Ovary (tissue), 9 donors: Measurements from ENCODE around the gene RHBDF2. TPM values are rescaled to one million over a fixed set of nuclear protein-coding genes. Genes with fewer than 3 reads are reported as not detected.

Source experiments
- DNase-seq, 5 donors: peaks; one replicate each; pipeline ENCODE4 v3.0.0-alpha.2; 2019 to 2020
- H3K27ac ChIP-seq, 2 donors: fragments of 200-600 bp; one replicate each; pipeline versions ENCODE4 v1.5.1 to v1.8.0; 2019 to 2022
- H3K27me3 ChIP-seq: fragments of 200-600 bp; one replicate; pipeline ENCODE4 v1.8.0; 2022
- H3K36me3 ChIP-seq: fragments of 200-600 bp; sonication (generic); one replicate; pipeline ENCODE4 v1.5.1; 2019
- H3K4me1 ChIP-seq: one replicate; pipeline ENCODE4 v1.8.1; 2013; ENCODE audit warnings: mild to moderate bottlenecking, moderate library complexity; ENCODE audit not compliant: insufficient read depth
- H3K4me3 ChIP-seq: fragments of 200-600 bp; sonication (generic); one replicate; pipeline ENCODE4 v1.5.1; 2017
- H3K9me3 ChIP-seq, 2 donors: fragments of 200-600 bp in 1 of 2; sonication (generic) in 1 of 2; one replicate each; pipeline versions ENCODE4 v1.5.1 to v1.8.1; 2013 to 2019; ENCODE audit warnings: mild to moderate bottlenecking in 1 of 2, moderate library complexity in 1 of 2
- EP300 ChIP-seq: sonication (generic); formaldehyde crosslinking; IDR thresholded peaks from one replicate; pipeline ENCODE4 v1.6.1; 2017; ENCODE audit warnings: antibody characterized with exemption
- POLR2A ChIP-seq: fragments of 450-650 bp; IDR thresholded peaks from one replicate; pipeline ENCODE4 v1.6.1; 2017; ENCODE audit warnings: antibody characterized with exemption, mild to moderate bottlenecking, moderate library complexity
- WGBS, 3 donors: extraction: QIAGEN DNeasy Blood & Tissue Kit in 1 of 3; methylation state at CpG; one replicate each; pipeline versions ENCODE4 v1.1.5 to v1.1.7; 2013 to 2017; 5-methylcytosine and 5-hydroxymethylcytosine counted together
- intact Hi-C, 4 donors: fragments of 100-400 bp; cut with DNase I; formaldehyde crosslinking; loops; one replicate each; pipeline versions ENCODE4 v1.11.0 to v1.15.1; 2022 to 2023
- polyA plus RNA-seq, 2 donors: library from polyadenylated mRNA; stranded (reverse); fragments of 200-250 nt in 1 of 2; fragments of 350-450 nt in 1 of 2; fragmentation: Illumina TruSeq in 1 of 2; extraction: RNeasy Lipid Tissue Mini Kit (QIAGEN cat#74804) in 1 of 2; gene quantifications; one replicate each; pipeline ENCODE4 v1.2.3, GENCODE V29; 2013 to 2014
- total RNA-seq, 7 donors: library from RNA; depleted of rRNA in 2 of 7; stranded (reverse); fragments of >200 nt in 2 of 7; fragmentation: NEBNext Ultra II Directional in 3 of 7; extraction: Animal tissue kit (Norgen Biotek cat#: 25700) in 3 of 7; gene quantifications; one replicate each; pipeline versions ENCODE4 v1.1.0 to v1.2.4, GENCODE V29; 2016 to 2023
- TF ChIP-seq, protein P1 (sequence below), 3 donors: fragments of 450-650 bp in 2 of 3; fragments of 200-600 bp in 1 of 3; IDR thresholded peaks; one replicate each; pipeline versions ENCODE4 v1.5.1 to v1.8.0; 2016 to 2022; ENCODE audit warnings: antibody characterized with exemption in 3 of 3, mild to moderate bottlenecking in 1 of 3
- donor health status: DM: no; HTN: no; CAD: no; lungs with moderate emphysema.
- donor health status: DM: no; HTN: no; CAD: no.
- donor health status: Bipolar disorder and iron deficiency.
- donor health status: DM: yes; HTN: yes; CAD: no.
- donor health status: DM: no; HTN: no; CAD: no.
- donor health status: DM: yes; HTN: yes; CAD: no.

Gene RHBDF2
- total and polyA plus RNA-seq, 9 donors, result 3.3 to 39.9 (median 19.5) TPM

DNA sequence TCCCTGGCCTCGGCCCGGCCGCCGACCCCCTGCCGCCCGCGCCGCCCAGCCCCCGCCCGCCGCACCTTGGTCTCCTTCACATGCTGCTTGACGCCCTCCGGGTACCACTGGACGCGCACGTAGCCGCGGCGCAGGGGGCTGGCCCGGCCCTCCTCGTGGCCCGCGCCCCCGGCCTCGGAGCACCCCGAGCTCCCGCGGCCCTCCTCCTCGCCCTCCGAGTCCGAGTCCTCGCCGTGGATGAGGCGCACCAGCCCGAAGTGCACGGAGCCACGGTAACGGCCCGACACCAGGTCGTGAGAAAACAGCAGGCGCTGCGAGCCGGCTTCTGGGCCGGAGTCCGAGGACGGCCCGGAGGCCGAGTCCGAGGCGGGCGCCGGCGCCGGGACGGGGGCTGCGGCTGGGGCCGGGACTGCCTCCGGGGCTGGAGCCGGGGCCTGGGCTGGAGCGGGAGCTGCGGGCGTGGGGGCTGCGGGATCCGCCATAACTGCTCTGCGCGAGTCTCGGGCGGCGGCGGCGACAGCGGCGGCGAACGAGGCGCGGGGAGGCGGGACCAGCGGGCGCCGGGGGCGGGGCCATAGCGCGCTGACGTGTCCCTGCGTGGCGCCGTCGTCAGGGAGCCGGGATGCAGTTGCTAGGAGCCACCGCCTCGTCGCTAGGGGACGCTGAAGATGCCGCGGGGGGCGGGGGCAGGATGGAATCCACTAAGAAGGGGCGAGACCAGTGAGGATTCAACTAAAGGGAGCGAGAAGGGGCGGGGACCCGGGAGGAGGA is 48.4 kb downstream of the RHBDF2 start, which contains the start of gene UBE2O:
TSS of gene UBE2O (minus strand) at position 493 of the 771 bp plus-strand sequence. CDS start at position 482, 11 bp downstream.
- peak within 1 kb of the TSS; percentile 40 to 56 for H3K27ac ChIP-seq
- peak; percentile 75 to 93 (median 85) for DNase-seq
- H3K9me3 ChIP-seq, result no peaks in the 10 kb centered on the region
- H3K36me3 ChIP-seq, result no peaks in the 10 kb centered on the region
- TF ChIP-seq EP300 (no peak), POLR2A (peak; percentile 25)
- TF ChIP-seq, protein P1, sequence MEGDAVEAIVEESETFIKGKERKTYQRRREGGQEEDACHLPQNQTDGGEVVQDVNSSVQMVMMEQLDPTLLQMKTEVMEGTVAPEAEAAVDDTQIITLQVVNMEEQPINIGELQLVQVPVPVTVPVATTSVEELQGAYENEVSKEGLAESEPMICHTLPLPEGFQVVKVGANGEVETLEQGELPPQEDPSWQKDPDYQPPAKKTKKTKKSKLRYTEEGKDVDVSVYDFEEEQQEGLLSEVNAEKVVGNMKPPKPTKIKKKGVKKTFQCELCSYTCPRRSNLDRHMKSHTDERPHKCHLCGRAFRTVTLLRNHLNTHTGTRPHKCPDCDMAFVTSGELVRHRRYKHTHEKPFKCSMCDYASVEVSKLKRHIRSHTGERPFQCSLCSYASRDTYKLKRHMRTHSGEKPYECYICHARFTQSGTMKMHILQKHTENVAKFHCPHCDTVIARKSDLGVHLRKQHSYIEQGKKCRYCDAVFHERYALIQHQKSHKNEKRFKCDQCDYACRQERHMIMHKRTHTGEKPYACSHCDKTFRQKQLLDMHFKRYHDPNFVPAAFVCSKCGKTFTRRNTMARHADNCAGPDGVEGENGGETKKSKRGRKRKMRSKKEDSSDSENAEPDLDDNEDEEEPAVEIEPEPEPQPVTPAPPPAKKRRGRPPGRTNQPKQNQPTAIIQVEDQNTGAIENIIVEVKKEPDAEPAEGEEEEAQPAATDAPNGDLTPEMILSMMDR (IDR thresholded peaks at IDR 0.05), result peak in 2 of 3 donors; percentile 52 to 58
- peak within 1 kb of the TSS; percentile 65 for H3K4me3 ChIP-seq
- no peaks in the 10 kb centered on the region for H3K27me3 ChIP-seq
- 1% methylated on average over 56 to 101 of the region's 101 CpGs for WGBS, 3 donors
- intact Hi-C loops, result loop anchor here in 1 of 4 donors (10.0 kb wide), 1 partner anchor 48 kb away; no protein-coding TSS in a partner anchor
- peaks cover 2% of the 10 kb centered on the region for H3K4me1 ChIP-seq

DNA sequence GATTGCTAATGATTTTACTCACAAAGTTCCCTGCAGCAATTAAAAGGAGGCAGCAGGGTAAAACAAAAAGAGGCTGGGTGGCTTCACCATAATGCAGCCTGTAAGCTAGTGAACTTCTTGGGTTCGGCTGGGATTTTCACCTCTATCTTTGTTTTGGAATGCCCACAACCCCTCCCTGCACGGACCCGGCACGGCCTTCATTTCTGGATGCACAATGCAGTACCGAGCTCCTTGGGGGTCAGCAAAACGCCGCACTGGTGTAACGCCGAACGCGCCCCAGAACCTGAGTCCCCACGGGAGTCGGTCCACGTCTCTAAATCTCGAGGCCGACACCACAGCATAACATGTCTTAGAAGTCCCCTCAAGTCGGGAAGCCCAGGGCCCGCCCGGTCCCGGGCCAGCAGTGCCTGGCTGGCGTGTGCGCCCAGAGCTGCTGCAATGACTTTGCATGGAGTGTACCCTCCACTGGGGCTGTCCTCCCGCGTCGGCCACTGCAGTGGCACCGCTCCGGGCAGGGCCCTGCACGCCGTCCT is 49.0 kb downstream of the RHBDF2 start:
- WGBS, 3 donors, result 0 to 2% (median 1%) methylated on average over 25 to 29 of the region's 29 CpGs
- DNase-seq, result no peak
- Histone ChIP-seq H3K4me3 (peak overlapping the region; percentile 65), H3K27ac (no peak overlapping the region), H3K27me3 (no peaks in the 10 kb centered on the region), H3K4me1 (peaks cover 4% of the 10 kb centered on the region), H3K9me3 (no peaks in the 10 kb centered on the region), H3K36me3 (no peaks in the 10 kb centered on the region)
- intact Hi-C loops, result loop anchor here in 1 of 4 donors (10.0 kb wide), 1 partner anchor 47 kb away; no protein-coding TSS in a partner anchor
- TF ChIP-seq EP300, result no peak
- TF ChIP-seq POLR2A, result no peak

DNA sequence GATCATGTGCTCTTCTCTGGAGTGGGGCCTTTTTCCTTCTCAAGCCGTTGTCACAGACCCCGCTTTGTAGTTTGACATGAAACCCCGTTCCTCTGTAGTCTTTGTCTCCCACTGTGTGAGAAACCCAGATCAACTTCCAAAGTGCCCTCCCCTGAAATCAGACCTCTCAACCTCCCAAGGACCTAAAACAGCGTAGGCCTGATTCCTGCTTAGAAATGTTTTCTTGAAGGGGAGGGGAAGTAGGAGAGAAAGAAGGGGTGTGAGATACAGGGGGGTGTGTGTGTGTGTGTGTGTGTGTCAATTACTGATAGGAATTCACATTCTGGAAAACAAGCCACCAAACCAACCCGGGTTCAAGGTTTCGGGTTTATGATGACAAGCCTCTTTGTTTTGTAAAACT is 49.7 kb downstream of the RHBDF2 start:
- TF ChIP-seq EP300 (no peak), POLR2A (no peak)
- TF ChIP-seq, protein P1 (IDR thresholded peaks at IDR 0.05), result no peak
- no peaks in the 10 kb centered on the region for H3K36me3 ChIP-seq
- 50 to 66% (median 61%) methylated on average over 6 of the region's 6 CpGs for WGBS, 3 donors
- H3K4me3 ChIP-seq, result no peak overlapping the region
- H3K27ac ChIP-seq, result no peak overlapping the region
- DNase-seq, result no peak
- intact Hi-C loops, result loop anchor here in 1 of 4 donors (10.0 kb wide), 1 partner anchor 47 kb away; no protein-coding TSS in a partner anchor
- H3K4me1 ChIP-seq, result peaks cover 4% of the 10 kb centered on the region
- no peaks in the 10 kb centered on the region for H3K9me3 ChIP-seq
- H3K27me3 ChIP-seq, result no peaks in the 10 kb centered on the region

DNA sequence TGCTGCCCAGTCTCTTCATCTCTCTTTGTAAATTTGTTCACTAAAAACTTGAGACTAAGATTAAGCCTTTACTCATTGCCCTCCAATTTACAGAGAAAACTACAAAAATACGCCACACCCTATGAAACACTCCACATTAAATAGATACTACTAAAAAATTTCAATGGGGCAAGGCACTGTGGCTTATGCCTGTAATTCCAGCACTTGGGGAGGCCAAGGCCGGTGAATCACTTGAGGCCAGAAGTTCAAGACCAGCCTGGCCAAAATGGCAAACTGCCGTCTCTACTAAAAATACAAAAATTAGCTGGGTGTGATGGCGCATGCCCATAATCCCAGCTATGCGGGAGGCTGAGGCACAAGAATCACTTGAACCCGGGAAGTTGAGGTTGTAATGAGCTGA is 52.1 kb downstream of the RHBDF2 start:
- intact Hi-C loops, result loop anchor here in 1 of 4 donors (5.0 kb wide), 1 partner anchor 37 kb away; no protein-coding TSS in a partner anchor
- Histone ChIP-seq H3K9me3 (no peaks in the 10 kb centered on the region), H3K27ac (no peak overlapping the region), H3K4me1 (peaks cover 4% of the 10 kb centered on the region), H3K4me3 (no peak overlapping the region), H3K36me3 (no peaks in the 10 kb centered on the region), H3K27me3 (no peaks in the 10 kb centered on the region)
- TF ChIP-seq EP300 (no peak), POLR2A (no peak)
- TF ChIP-seq, protein P1 (IDR thresholded peaks at IDR 0.05), result no peak
- DNase-seq, result no peak
- 86 to 94% (median 89%) methylated on average over 6 of the region's 6 CpGs for WGBS, 3 donors
